HepG2 (cell line): ENCODE measurements around the gene BAHCC1. TPM values are rescaled to one million over a fixed set of nuclear protein-coding genes. Genes with fewer than 3 reads are reported as not detected.

Source experiments
- ATAC-seq: fragments of 200-7000 bp; cut with Tn5 transposase; 3 replicates; pipeline ENCODE4 v1.9.1; 2020; ENCODE audit warnings: mild to moderate bottlenecking, moderate library complexity
- BruUV-seq: library from RNA; stranded (reverse); fragments of 400-500 nt; replicated peaks from 2 replicates; lab custom pipeline; 2021; lab: Mats Ljungman, UMichigan
- CTCF ChIA-PET: fragments of 300-600 bp; formaldehyde crosslinking; extraction: SDS; loops from one replicate; lab custom pipeline; 2021; ENCODE audit warnings: low total read pairs, inconsistent platforms, low intra/inter-chr PET ratio; lab: Yijun Ruan, JAX
- POLR2A ChIA-PET: fragments of 350-600 bp; sonication (Branson Sonifier 250); formaldehyde crosslinking; loops from one replicate; lab custom pipeline; 2020; ENCODE audit warnings: antibody characterized with exemption, inconsistent platforms; lab: Yijun Ruan, JAX
- DNase-seq: peaks from one replicate; pipeline ENCODE4 v3.0.0-alpha.2; 2015; ENCODE audit warnings: low spot score
- FAIRE-seq: peaks from 3 replicates; lab custom pipeline; 2011; peaks lifted over from hg19 to GRCh38; lab: Jason Lieb, UNC
- H2AFZ ChIP-seq: one replicate; pipeline ENCODE4 v1.6.1; 2011; ENCODE audit warnings: low read length, inconsistent platforms
- H3K27ac ChIP-seq: fragments of 300-600 bp; 3 replicates; pipeline ENCODE4 v1.8.0; 2011; ENCODE audit warnings: mixed run types, mild to moderate bottlenecking, mixed read lengths, low read length, inconsistent platforms; ENCODE audit not compliant: insufficient read depth; ENCODE audit errors: extremely low read length
- H3K27me3 ChIP-seq, 2 experiments: fragments of 200-600 bp in 1 of 2; 2 replicates in 1 of 2; 3 replicates in 1 of 2; pipeline versions ENCODE4 v1.6.0 to v1.8.0; 2011; ENCODE audit warnings: low read length in 2 of 2, mild to moderate bottlenecking in 2 of 2, moderate library complexity in 2 of 2, inconsistent platforms in 1 of 2; ENCODE audit not compliant: insufficient read depth in 2 of 2, control insufficient read depth in 1 of 2
- H3K36me3 ChIP-seq, 2 experiments: fragments of 200-600 bp in 1 of 2; replicated peaks in 1 of 2; 2 replicates in 1 of 2; 3 replicates in 1 of 2; pipeline versions ENCODE4 v1.5.1 to v1.8.0; 2011; ENCODE audit warnings: low read length in 2 of 2, inconsistent platforms in 1 of 2; ENCODE audit not compliant: insufficient read depth in 2 of 2, control insufficient read depth in 1 of 2
- H3K4me1 ChIP-seq: 2 replicates; pipeline ENCODE4 v1.5.1; 2012; ENCODE audit warnings: low read length, inconsistent platforms; ENCODE audit not compliant: insufficient read depth
- H3K4me2 ChIP-seq: 2 replicates; pipeline ENCODE4 v1.6.0; 2011; ENCODE audit warnings: low read depth, low read length, inconsistent platforms
- H3K4me3 ChIP-seq, 3 experiments: fragments of 200-600 bp in 1 of 3; sonication (generic), shearing (Covaris generic) in 1 of 3; replicated peaks in 1 of 3; 2 replicates each; pipeline ENCODE4 v1.5.1; 2011 to 2016; ENCODE audit warnings: low read length in 3 of 3, inconsistent platforms in 2 of 3, low read depth in 2 of 3, mild to moderate bottlenecking in 2 of 3, control low read depth in 1 of 3, mixed read lengths in 1 of 3; ENCODE audit not compliant: insufficient read depth in 1 of 3
- H3K79me2 ChIP-seq: one replicate; pipeline ENCODE4 v1.6.1; 2011; ENCODE audit warnings: low read length, inconsistent platforms; ENCODE audit not compliant: insufficient read depth
- H3K9ac ChIP-seq: 2 replicates; pipeline ENCODE4 v1.6.0; 2011; ENCODE audit warnings: mild to moderate bottlenecking, low read depth, low read length, inconsistent platforms; ENCODE audit not compliant: insufficient read depth
- H3K9me3 ChIP-seq: 2 replicates; pipeline ENCODE4 v1.5.1; 2012; ENCODE audit warnings: mild to moderate bottlenecking, low read length
- H4K20me1 ChIP-seq: 2 replicates; pipeline ENCODE4 v1.6.0; 2011; ENCODE audit warnings: inconsistent platforms, mild to moderate bottlenecking, low read length, moderate library complexity; ENCODE audit not compliant: insufficient read depth
- ARID2 ChIP-seq: sonication (generic); formaldehyde crosslinking; IDR thresholded peaks from 2 replicates; pipeline ENCODE4 v1.8.1; 2022; ENCODE audit warnings: mild to moderate bottlenecking, missing genetic modification reagents, borderline replicate concordance
- EZH2 ChIP-seq: conservative IDR thresholded peaks from 2 replicates; pipeline ENCODE4 v1.6.1; 2012; ENCODE audit warnings: mild to moderate bottlenecking, low read depth, low read length, moderate library complexity
- FOXA1 ChIP-seq, 2 experiments: fragments of 450-650 bp in 1 of 2; sonication (generic) in 1 of 2; formaldehyde crosslinking in 1 of 2; IDR thresholded peaks; 2 replicates each; pipeline versions ENCODE4 v1.4.0 to v1.6.1; 2016 to 2020; ENCODE audit warnings: missing genetic modification reagents in 1 of 2
- GATA4 ChIP-seq: sonication (generic); IDR thresholded peaks from 2 replicates; pipeline ENCODE4 v1.6.1; 2016; ENCODE audit warnings: antibody characterized with exemption, low read depth, borderline replicate concordance
- HHEX ChIP-seq: IDR thresholded peaks from 2 replicates; pipeline ENCODE4 v1.6.1; 2016; ENCODE audit warnings: control low read depth
- HNF4A ChIP-seq: sonication (generic); formaldehyde crosslinking; IDR thresholded peaks from 2 replicates; pipeline ENCODE4 v1.4.0; 2020; ENCODE audit warnings: missing genetic modification reagents
- KDM4B ChIP-seq: sonication (generic); formaldehyde crosslinking; IDR thresholded peaks from 2 replicates; pipeline ENCODE4 v1.4.0; 2020; ENCODE audit warnings: missing genetic modification reagents
- MEF2D ChIP-seq: sonication (generic); formaldehyde crosslinking; IDR thresholded peaks from 2 replicates; pipeline ENCODE4 v1.5.1; 2020; ENCODE audit warnings: mild to moderate bottlenecking, missing genetic modification reagents
- TEAD3 ChIP-seq: optimal IDR thresholded peaks from 2 replicates; pipeline ENCODE3; 2016; ENCODE audit warnings: borderline replicate concordance
- TOPORS ChIP-seq: sonication (generic); formaldehyde crosslinking; IDR thresholded peaks from 2 replicates; pipeline ENCODE4 v1.8.0; 2023; ENCODE audit warnings: mild to moderate bottlenecking, missing genetic modification reagents
- ZFP90 ChIP-seq: sonication (generic); formaldehyde crosslinking; IDR thresholded peaks from 2 replicates; pipeline ENCODE4 v1.8.0; 2022; ENCODE audit warnings: missing genetic modification reagents, mild to moderate bottlenecking, inconsistent platforms, borderline replicate concordance
- ZFX ChIP-seq: sonication (generic); formaldehyde crosslinking; IDR thresholded peaks from 2 replicates; pipeline ENCODE4 v1.4.0; 2020; ENCODE audit warnings: mild to moderate bottlenecking, low read depth, missing genetic modification reagents, moderate library complexity
- ZNF775 ChIP-seq: sonication (generic); formaldehyde crosslinking; IDR thresholded peaks from 2 replicates; pipeline ENCODE4 v1.4.0; 2020; ENCODE audit warnings: missing genetic modification reagents, mild to moderate bottlenecking, moderate library complexity, borderline replicate concordance
- WGBS: methylation state at CpG from one replicate; pipeline ENCODE4 v1.1.6; 2017; ENCODE audit warnings: low lambda C conversion rate; 5-methylcytosine and 5-hydroxymethylcytosine counted together
- in situ Hi-C: cut with HindIII; loops from 2 replicates; pipeline ENCODE4 v1.10.0; 2017; ENCODE audit warnings: low pct_unique_long_range_greater_than_20kb; ENCODE audit not compliant: extremely low pct_ligation_motif_present
- intact Hi-C: fragments of 100-400 bp; cut with micrococcal nuclease; formaldehyde crosslinking; loops from one replicate; pipeline ENCODE4 v1.10.0; 2022; ENCODE audit not compliant: unreplicated experiment
- polyA plus RNA-seq, 8 experiments: library from polyadenylated mRNA; depleted of rRNA in 3 of 8; stranded (reverse) in 7 of 8; unstranded in 1 of 8; fragments of >200 nt; fragmentation: Illumina TruSeq in 4 of 8; extraction: Trizol in 4 of 8; gene quantifications; 2 replicates each; pipeline versions ENCODE4 v1.2.1 to v1.2.3, GENCODE V29; 2011 to 2016; ENCODE audit warnings: low read depth in 4 of 8, missing spikeins in 1 of 8, mixed read lengths in 1 of 8; ENCODE audit not compliant: insufficient read depth in 1 of 8
- total RNA-seq, 5 experiments: library from RNA; depleted of rRNA; stranded (reverse); fragments of >200 nt; fragmentation: Illumina TruSeq; extraction: Trizol; gene quantifications; 2 replicates each; pipeline ENCODE4 v1.2.3, GENCODE V29; 2016; ENCODE audit warnings: low read depth in 1 of 5
- TF ChIP-seq, protein P1 (sequence below), 2 experiments: sonication (generic) in 1 of 2; formaldehyde crosslinking in 1 of 2; IDR thresholded peaks; 2 replicates each; pipeline versions ENCODE4 v1.6.1 to v1.9.0; 2014 to 2022; ENCODE audit warnings: antibody characterized with exemption in 1 of 2, borderline replicate concordance in 1 of 2, inconsistent platforms in 1 of 2, low read depth in 1 of 2, missing genetic modification reagents in 1 of 2
- TF ChIP-seq, protein P2 (sequence below): sonication (generic); formaldehyde crosslinking; IDR thresholded peaks from 2 replicates; pipeline ENCODE4 v1.9.0; 2022; ENCODE audit warnings: low read depth, missing genetic modification reagents

The BAHCC1 gene
- total and polyA plus RNA-seq, 2 of the 13 experiments (the other 11 are each of a cell fraction or from before 2014, with no cell fraction given): 1.4 to 1.7 TPM

DNA sequence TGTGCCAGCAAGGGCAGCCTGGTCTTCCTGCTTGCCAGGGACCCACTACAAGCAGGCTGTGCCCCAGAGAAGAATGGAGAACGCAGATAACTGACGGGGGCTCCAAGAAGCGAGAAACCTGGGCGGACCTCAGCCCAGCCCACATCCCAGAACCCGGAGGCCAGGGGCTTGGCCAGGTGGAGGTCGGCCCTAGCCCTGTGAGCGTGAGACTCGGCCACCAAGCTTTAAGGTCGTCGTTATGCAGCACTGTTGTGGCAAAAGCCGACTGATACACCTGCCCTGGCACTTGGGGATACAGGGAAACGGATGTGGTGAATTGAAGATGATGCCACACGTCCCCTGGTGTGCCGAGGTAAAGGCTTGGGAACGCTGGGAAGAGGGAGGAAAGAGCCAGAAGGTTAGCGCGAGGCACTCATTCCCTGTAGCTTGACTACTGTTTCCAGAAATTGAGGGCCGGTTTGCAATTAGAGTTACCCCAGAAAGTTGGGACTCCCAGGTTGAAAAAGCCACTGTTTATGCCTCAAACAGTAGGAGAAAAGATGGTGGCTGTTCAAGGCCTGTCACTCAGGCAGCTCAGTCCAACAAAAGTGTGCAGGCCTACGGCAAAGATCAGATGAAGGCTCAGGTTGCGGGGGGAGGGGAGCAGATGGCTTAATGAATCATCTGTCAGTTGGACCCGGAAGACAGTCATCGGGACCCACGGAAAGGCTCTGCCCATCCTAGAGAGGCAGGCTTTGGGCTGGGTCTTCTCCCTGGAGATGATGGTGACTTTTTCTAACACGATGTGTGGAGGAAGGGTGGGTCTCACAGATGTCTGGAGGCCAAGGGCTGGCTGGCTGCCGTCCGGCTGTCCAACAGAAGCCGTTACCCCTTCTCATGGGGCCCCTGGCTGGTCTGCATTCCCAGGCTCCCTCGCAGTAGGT, 45.6 kb upstream of the BAHCC1 start:
- Histone ChIP-seq H3K79me2 (peaks cover 5% of the 10 kb centered on the region), H3K9me3 (no peaks in the 10 kb centered on the region), H3K9ac (no peak overlapping the region), H2AFZ (no peak overlapping the region), H3K27me3 (peaks cover 5 to 58% of the 10 kb centered on the region in 2 experiments; a peak in 3 of 5 replicates), H3K4me3 (peak overlapping the region in 2 of 3 experiments; percentile 14 to 51; a peak in 2 of 6 replicates), H4K20me1 (0 out of 2 replicates have a peak, but pooled peaks cover under 1% of the 10 kb centered on the region), H3K4me1 (peaks cover 65% of the 10 kb centered on the region), H3K27ac (no peak overlapping the region), H3K36me3 (no peaks in the 10 kb centered on the region), H3K4me2 (peak overlapping the region; percentile 63)
- ATAC-seq (no peak), DNase-seq (peak; percentile 79), FAIRE-seq (peak; percentile 74)
- ChIA-PET CTCF (no interaction called here), POLR2A (interaction anchor here (0.9 to 3.7 kb wide), 7 partner anchors 8 to 47 kb away, joined by 3 to 15 read pairs (median 4); partner anchors contain the start of gene BAHCC1)
- in situ Hi-C loops (no loop called here), intact Hi-C loops (no loop called here)
- BruUV-seq: no TSS peak
- WGBS: 48% methylated on average over 28 of the region's 28 CpGs
- TF ChIP-seq, protein P1, sequence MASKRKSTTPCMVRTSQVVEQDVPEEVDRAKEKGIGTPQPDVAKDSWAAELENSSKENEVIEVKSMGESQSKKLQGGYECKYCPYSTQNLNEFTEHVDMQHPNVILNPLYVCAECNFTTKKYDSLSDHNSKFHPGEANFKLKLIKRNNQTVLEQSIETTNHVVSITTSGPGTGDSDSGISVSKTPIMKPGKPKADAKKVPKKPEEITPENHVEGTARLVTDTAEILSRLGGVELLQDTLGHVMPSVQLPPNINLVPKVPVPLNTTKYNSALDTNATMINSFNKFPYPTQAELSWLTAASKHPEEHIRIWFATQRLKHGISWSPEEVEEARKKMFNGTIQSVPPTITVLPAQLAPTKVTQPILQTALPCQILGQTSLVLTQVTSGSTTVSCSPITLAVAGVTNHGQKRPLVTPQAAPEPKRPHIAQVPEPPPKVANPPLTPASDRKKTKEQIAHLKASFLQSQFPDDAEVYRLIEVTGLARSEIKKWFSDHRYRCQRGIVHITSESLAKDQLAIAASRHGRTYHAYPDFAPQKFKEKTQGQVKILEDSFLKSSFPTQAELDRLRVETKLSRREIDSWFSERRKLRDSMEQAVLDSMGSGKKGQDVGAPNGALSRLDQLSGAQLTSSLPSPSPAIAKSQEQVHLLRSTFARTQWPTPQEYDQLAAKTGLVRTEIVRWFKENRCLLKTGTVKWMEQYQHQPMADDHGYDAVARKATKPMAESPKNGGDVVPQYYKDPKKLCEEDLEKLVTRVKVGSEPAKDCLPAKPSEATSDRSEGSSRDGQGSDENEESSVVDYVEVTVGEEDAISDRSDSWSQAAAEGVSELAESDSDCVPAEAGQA (IDR thresholded peaks at IDR 0.05; ENCODE audit: low read depth): no peak
- TF ChIP-seq, protein P1 (CRISPR knock-in tag; IDR thresholded peaks at IDR 0.05; ENCODE audit: borderline replicate concordance): no peak
- TF ChIP-seq TOPORS (CRISPR knock-in tag) (no peak), TEAD3 (CRISPR knock-in tag) (peak; percentile 18), GATA4 (no peak), ZNF775 (CRISPR knock-in tag) (no peak), EZH2 (no peak), KDM4B (CRISPR knock-in tag) (0 out of 2 replicates have a peak, but pooled peaks have one; percentile 29), FOXA1 (IDR thresholded peaks at IDR 0.05) (no peak), FOXA1 (CRISPR knock-in tag; IDR thresholded peaks at IDR 0.05) (no peak), ARID2 (CRISPR knock-in tag) (no peak), ZFX (CRISPR knock-in tag) (peak; percentile 75), HHEX (CRISPR knock-in tag) (0 out of 2 replicates have a peak, but pooled peaks have one; percentile 12), HNF4A (CRISPR knock-in tag) (peak; percentile 15; the same call in 1 of the 2 replicates), MEF2D (CRISPR knock-in tag) (no peak), ZFP90 (CRISPR knock-in tag) (no peak)
- TF ChIP-seq, protein P2, sequence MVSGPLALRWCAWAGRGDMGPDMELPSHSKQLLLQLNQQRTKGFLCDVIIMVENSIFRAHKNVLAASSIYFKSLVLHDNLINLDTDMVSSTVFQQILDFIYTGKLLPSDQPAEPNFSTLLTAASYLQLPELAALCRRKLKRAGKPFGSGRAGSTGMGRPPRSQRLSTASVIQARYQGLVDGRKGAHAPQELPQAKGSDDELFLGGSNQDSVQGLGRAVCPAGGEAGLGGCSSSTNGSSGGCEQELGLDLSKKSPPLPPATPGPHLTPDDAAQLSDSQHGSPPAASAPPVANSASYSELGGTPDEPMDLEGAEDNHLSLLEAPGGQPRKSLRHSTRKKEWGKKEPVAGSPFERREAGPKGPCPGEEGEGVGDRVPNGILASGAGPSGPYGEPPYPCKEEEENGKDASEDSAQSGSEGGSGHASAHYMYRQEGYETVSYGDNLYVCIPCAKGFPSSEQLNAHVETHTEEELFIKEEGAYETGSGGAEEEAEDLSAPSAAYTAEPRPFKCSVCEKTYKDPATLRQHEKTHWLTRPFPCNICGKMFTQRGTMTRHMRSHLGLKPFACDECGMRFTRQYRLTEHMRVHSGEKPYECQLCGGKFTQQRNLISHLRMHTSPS (CRISPR knock-in tag): 0 out of 2 replicates have a peak, but pooled peaks have one; percentile 32
